Activated naive CD8-positive, alpha-beta T cell (primary cell): ENCODE measurements around the gene BDH1.

Experiments
- H3K27ac Mint-ChIP-seq: one replicate; pipeline ENCODE4 v1.8.0; 2021; ENCODE audit warnings: mixed read lengths
- H3K27me3 Mint-ChIP-seq: one replicate; pipeline ENCODE4 v1.8.0; 2021; ENCODE audit warnings: mixed read lengths
- H3K36me3 Mint-ChIP-seq: one replicate; pipeline ENCODE4 v1.8.0; 2021; ENCODE audit warnings: mixed read lengths
- H3K4me1 Mint-ChIP-seq: one replicate; pipeline ENCODE4 v1.8.0; 2021; ENCODE audit warnings: low read depth, mixed read lengths
- H3K4me3 Mint-ChIP-seq: one replicate; pipeline ENCODE4 v1.8.0; 2021; ENCODE audit warnings: mild to moderate bottlenecking, mixed read lengths
- H3K9me3 Mint-ChIP-seq: one replicate; pipeline ENCODE4 v1.8.0; 2021; ENCODE audit warnings: low read depth, mixed read lengths

The BDH1 gene

DNA sequence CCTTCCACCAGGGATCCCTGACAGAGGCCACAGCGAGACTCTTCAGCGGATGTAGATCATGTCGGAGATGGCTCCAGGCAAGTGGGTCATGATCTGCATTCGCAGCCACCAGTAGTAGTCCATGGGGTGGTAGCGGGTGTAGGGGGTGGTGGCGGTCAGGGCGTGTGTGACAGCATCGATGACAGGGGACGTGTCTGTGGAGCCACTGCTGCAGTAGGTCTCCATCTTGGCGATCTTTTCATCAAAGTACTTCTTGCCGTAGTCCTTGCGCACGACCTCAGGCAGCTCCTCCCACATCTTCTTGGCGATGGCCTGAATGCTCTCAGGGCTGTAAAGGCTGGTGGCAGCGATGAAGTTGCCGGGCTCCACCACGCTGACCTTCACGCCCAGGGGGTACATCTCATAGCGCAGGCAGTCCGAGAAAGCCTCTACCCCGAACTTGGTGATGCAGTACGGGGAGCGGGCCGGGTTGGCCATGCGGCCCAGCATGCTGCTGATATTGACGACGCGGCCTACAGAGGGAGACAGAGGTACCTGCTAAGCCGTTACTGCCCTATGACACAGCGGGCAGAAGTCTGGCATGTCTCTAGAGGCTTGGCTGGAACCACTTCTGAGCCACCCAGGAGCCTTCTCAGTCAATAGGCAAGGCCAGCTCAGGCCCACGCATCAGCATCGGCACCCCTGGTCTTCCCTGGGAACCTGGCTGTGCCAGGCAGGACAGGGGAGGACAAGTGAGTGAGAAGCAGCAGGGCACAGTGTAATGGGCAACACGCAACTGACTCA lies 43.7 kb downstream of the BDH1 start:
- no peak overlapping the region for H3K4me3 Mint-ChIP-seq
- H3K9me3 Mint-ChIP-seq = no peaks in the 10 kb centered on the region

DNA sequence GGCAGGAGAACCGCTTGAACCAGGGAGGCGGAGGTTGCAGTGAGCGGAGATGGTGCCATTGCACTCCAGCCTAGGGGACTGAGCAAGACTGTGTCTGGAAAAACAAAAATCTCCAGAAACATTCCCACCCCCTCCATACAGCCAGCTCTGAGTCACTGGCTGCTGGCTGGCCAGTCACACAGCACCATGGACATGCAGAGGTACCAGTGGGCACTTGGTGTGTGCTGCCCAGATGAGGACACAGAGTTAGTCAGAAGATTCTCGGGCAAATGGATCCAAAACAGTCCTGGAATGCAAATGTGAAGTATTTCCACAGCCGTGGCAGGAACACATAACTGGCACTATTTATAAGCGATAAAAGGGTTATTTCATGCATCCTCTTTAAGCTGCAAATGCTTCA lies 44.6 kb downstream of the BDH1 start:
- Mint-ChIP-seq H3K4me1 (peaks cover 2% of the 10 kb centered on the region), H3K9me3 (no peaks in the 10 kb centered on the region), H3K4me3 (no peak overlapping the region), H3K27ac (no peak overlapping the region), H3K27me3 (no peaks in the 10 kb centered on the region), H3K36me3 (peaks cover 9% of the 10 kb centered on the region)

More for the DNA sequence above, 43.7 kb downstream of the BDH1 start:
- no peaks in the 10 kb centered on the region for H3K27me3 Mint-ChIP-seq
- H3K36me3 Mint-ChIP-seq = peaks cover 14% of the 10 kb centered on the region
- H3K27ac Mint-ChIP-seq = peak overlapping the region; percentile 28
- H3K4me1 Mint-ChIP-seq = peaks cover 11% of the 10 kb centered on the region

DNA sequence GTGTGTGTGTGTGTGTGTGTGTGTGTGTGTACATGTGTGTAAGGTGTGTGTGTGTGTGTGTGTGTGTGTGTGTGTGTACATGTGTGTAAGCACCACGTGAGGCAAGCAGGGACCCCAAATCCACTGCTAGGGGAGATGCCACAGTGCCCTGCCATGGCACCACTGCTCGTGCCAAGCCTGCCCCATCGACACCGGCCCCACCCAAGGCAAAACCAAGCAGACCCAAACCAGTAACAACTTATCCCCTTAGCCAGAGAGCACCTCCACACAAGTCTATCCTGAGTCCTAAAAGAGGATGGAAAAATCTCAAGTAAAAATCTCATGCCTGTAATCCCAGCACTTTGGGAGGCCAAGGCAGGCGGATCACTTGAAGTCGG lies 45.1 kb downstream of the BDH1 start:
- no peaks in the 10 kb centered on the region for H3K4me1 Mint-ChIP-seq
- peaks cover 7% of the 10 kb centered on the region for H3K36me3 Mint-ChIP-seq
- no peaks in the 10 kb centered on the region for H3K27me3 Mint-ChIP-seq
- H3K9me3 Mint-ChIP-seq = no peaks in the 10 kb centered on the region
- H3K4me3 Mint-ChIP-seq = no peak overlapping the region
- no peak overlapping the region for H3K27ac Mint-ChIP-seq

DNA sequence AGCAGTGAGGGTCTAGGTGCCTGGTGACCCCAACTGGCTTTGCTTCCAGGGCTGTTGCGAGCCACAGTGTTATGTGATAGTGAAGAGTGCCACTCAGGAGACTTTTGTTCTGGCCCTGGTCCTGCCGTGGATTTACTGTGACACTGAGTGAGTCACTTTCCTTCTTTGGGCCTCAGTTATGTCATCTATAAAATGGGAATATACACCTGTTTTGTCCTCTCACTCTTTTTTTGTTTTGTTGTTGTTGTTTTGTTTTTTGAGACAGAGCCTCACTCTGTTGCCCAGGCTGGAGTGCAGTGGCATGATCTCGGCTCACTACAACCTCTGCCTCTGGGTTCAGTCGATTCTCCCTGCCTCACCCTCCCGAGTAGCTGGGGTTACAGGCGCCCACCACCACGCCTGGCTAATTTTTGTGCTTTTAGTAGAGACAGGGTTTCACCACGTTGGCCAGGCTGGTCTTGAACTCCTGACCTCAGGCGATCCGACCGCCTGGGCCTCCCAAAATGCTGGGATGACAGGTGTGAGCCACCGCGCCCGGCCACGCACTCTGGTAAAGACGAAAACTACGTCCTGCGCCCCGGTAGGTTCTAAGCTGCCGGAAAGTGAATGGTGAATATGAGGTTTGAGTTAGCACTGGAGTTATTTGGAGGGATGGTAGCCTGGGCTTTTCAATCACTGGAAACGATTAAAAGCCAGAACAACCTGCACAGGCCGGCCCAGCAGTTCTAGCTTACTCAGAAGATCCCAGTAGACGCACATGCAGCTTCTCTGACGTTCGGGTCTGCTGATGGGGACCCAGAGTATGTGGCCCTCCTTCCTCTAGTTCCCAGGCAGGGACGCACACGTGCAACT lies 46.6 kb downstream of the BDH1 start:
- Mint-ChIP-seq H3K27ac (no peak overlapping the region), H3K27me3 (no peaks in the 10 kb centered on the region), H3K4me1 (no peaks in the 10 kb centered on the region), H3K36me3 (peaks cover 4% of the 10 kb centered on the region), H3K9me3 (no peaks in the 10 kb centered on the region), H3K4me3 (no peak overlapping the region)

DNA sequence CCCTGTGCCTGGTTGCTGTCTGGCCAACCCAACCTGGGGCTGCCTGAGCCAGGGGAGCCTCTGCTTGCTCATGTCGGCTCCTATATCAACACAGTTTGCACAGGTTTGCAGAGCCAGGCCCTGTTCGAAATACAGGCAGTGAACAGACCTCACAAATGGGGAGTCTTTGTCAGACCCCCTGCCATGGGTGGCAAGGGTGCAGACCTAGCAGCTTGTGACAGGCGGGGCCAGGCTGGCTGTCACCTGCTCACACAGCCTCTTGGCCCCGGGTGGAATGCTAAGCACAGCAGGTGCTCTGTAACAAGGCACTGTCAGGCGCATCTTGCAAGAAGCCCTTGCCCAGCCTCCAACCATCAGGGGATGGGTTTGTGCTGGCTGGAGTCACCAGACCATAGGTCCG lies 47.3 kb downstream of the BDH1 start:
- H3K27ac Mint-ChIP-seq = no peak overlapping the region
- H3K27me3 Mint-ChIP-seq = no peaks in the 10 kb centered on the region
- H3K4me1 Mint-ChIP-seq = no peaks in the 10 kb centered on the region
- no peaks in the 10 kb centered on the region for H3K9me3 Mint-ChIP-seq
- no peak overlapping the region for H3K4me3 Mint-ChIP-seq
- no peaks in the 10 kb centered on the region for H3K36me3 Mint-ChIP-seq

DNA sequence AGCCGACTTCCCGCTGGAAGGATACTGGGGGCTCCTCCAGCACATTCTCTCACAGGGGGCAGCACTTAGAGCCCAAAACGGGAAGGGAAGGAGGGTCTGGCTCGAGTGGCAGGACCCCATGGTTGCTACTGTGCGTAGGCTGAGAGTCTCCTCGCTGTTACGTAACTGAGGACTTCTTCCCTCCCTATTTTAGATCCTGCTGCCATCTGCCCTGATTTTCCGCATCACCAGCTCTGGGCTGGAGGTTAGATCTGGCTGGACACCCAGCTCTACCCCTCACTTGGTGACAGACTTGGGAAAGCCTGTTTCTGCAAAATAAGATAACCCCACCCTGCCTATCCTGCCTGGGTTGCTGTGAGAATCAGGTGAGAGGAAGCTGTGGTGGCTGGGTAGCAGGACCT lies 47.7 kb downstream of the BDH1 start:
- no peaks in the 10 kb centered on the region for H3K9me3 Mint-ChIP-seq
- no peak overlapping the region for H3K27ac Mint-ChIP-seq
- no peaks in the 10 kb centered on the region for H3K4me1 Mint-ChIP-seq
- H3K4me3 Mint-ChIP-seq = no peak overlapping the region
- H3K36me3 Mint-ChIP-seq = no peaks in the 10 kb centered on the region
- no peaks in the 10 kb centered on the region for H3K27me3 Mint-ChIP-seq

DNA sequence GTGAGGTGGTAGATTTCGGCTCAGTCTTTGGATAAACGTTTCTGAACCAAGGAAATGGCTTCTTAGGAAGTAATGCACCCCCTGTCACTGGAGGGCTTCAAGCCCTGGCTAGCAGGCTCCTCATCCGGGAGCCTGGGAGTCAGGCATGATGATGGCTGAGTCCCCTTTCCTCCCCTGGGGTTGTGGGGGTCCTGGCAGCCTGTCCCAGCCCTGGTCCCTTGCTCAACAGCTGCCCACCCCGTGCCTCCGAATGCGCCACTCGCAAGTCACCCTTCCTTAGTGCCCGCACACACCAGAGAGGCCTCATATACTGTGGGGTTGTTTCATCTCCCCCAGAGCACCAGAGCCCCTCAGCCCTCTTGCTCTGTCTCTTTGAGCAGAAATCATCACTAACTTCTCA lies 48.2 kb downstream of the BDH1 start:
- H3K36me3 Mint-ChIP-seq = no peaks in the 10 kb centered on the region
- H3K4me1 Mint-ChIP-seq = no peaks in the 10 kb centered on the region
- no peaks in the 10 kb centered on the region for H3K27me3 Mint-ChIP-seq
- no peaks in the 10 kb centered on the region for H3K9me3 Mint-ChIP-seq
- no peak overlapping the region for H3K27ac Mint-ChIP-seq
- no peak overlapping the region for H3K4me3 Mint-ChIP-seq

DNA sequence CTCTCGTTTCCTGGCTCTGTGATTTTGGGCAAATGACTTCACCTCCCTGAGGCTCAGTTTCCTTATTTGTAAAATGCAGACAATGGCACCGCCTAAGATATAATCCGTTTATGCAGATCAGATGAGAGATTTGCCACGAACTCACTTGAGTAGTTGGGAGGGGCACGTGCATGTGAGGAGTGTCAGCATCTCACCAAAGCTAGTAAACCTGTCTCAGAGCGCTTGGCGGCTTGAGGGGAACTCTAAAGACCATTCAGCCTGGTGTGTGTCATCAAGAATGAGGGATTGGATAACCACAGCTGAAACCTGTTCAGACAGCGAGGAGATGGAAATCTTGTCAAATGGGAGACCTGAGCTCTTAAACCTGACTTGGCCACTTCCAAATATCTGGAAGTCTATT lies 48.7 kb downstream of the BDH1 start:
- no peak overlapping the region for H3K27ac Mint-ChIP-seq
- no peaks in the 10 kb centered on the region for H3K9me3 Mint-ChIP-seq
- H3K4me3 Mint-ChIP-seq = no peak overlapping the region
- H3K4me1 Mint-ChIP-seq = no peaks in the 10 kb centered on the region
- H3K36me3 Mint-ChIP-seq = no peaks in the 10 kb centered on the region
- H3K27me3 Mint-ChIP-seq = no peaks in the 10 kb centered on the region

DNA sequence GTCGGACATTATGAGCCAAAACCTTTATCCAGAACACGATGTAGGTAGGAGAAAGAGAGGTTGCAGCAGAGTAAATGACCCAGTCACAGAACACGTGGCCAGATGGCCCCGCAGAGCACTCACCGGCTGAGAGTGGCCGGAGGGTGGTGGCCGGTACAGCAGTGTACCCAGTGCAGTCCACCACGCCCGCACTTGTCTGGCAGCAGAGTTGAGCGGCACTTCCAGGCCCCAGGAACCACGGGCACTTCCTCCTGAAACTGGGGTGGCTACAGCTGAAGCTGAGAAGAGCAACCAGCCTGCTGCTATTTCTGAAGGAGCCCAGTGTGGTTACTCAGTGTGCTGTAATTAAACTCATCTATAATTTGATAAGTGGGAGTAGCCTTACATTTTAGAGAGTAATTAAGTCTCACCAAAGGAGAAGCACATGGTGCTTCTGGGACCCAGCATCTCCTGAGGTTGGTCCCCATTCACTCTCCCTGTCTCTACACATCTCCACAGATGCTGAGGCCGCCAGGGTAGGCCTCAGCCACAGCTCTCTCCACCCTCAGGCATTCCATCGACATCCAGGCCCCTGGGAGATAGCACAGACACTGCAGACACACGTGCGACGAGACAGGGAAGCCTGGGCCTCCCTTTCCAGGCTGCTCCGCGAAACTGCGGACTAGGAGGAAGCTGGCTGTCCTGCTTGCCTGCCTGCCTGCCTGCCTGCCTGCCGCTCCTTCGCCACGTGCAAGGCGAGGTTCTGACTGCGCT lies 49.8 kb downstream of the BDH1 start:
- Mint-ChIP-seq H3K9me3 (no peaks in the 10 kb centered on the region), H3K27ac (no peak overlapping the region), H3K4me1 (no peaks in the 10 kb centered on the region), H3K36me3 (no peaks in the 10 kb centered on the region), H3K4me3 (no peak overlapping the region), H3K27me3 (no peaks in the 10 kb centered on the region)

DNA sequence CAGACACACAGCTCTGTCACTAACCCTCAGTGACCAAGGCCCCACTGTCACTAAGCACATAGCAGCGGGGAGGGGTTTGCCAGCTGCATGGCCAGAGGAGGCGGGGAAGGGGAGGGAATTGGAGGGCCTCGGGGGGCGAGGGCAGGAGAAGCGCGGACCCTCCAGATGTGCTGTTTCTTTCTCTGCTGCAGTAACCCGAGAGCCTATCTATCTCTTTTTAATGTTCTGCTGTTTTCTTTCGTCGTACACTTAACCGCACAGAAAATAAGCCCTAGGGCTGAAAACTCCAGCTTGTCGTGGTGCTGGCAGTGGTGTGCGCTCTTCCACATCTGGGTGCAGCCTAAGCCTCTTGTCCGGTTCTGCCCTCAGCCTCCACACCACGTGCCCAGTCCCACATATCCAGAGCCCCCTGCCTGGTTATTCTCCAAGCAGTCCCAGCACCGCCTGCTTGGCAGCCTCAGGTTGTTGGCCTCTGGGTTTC lies 51.1 kb downstream of the BDH1 start:
- H3K27me3 Mint-ChIP-seq = no peaks in the 10 kb centered on the region
- no peaks in the 10 kb centered on the region for H3K4me1 Mint-ChIP-seq
- no peak overlapping the region for H3K4me3 Mint-ChIP-seq
- no peak overlapping the region for H3K27ac Mint-ChIP-seq
- no peaks in the 10 kb centered on the region for H3K36me3 Mint-ChIP-seq
- H3K9me3 Mint-ChIP-seq = no peaks in the 10 kb centered on the region

DNA sequence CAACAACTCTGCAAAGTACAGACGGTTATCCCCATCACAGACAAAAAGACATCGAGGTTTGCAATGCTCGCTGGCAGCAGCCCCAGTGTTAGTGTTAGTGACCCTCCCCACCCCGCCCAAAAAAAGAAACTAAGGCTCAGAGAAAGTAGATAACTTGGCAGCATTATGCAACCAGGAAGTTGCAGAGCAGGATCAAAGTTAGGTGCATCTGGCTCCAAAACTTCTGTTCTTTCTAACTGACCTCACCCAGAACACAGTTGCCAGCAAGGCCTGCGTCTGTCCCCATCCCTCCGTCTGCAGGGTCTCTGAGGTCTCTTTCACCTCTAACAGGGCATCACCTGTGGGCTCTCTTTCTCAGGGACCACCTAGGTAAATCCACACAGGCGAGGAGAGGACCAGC lies 51.5 kb downstream of the BDH1 start:
- H3K36me3 Mint-ChIP-seq = no peaks in the 10 kb centered on the region
- no peak overlapping the region for H3K27ac Mint-ChIP-seq
- no peaks in the 10 kb centered on the region for H3K27me3 Mint-ChIP-seq
- no peaks in the 10 kb centered on the region for H3K9me3 Mint-ChIP-seq
- no peaks in the 10 kb centered on the region for H3K4me1 Mint-ChIP-seq
- no peak overlapping the region for H3K4me3 Mint-ChIP-seq

DNA sequence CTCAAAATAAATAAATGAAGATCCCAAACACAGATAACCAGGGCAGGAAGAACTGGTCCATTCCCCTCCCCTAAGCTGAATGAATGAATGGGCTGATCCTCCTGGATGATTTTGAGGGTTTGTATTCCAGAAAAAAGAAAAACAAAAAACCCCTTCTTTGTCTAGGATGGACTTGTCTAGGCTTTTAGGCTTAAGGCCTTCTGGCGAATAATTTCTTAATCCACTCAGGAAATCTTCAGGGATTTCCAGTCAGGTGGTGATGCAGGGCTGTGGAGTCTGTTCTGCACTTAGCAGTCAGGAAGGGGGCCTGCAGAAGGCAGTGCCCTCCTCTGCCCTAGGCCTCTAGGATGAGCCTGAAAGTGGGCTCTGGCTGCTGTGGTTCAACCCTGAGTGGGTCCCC lies 52.1 kb downstream of the BDH1 start:
- Mint-ChIP-seq H3K27me3 (no peaks in the 10 kb centered on the region), H3K36me3 (no peaks in the 10 kb centered on the region), H3K4me3 (no peak overlapping the region), H3K4me1 (no peaks in the 10 kb centered on the region), H3K27ac (no peak overlapping the region), H3K9me3 (no peaks in the 10 kb centered on the region)

DNA sequence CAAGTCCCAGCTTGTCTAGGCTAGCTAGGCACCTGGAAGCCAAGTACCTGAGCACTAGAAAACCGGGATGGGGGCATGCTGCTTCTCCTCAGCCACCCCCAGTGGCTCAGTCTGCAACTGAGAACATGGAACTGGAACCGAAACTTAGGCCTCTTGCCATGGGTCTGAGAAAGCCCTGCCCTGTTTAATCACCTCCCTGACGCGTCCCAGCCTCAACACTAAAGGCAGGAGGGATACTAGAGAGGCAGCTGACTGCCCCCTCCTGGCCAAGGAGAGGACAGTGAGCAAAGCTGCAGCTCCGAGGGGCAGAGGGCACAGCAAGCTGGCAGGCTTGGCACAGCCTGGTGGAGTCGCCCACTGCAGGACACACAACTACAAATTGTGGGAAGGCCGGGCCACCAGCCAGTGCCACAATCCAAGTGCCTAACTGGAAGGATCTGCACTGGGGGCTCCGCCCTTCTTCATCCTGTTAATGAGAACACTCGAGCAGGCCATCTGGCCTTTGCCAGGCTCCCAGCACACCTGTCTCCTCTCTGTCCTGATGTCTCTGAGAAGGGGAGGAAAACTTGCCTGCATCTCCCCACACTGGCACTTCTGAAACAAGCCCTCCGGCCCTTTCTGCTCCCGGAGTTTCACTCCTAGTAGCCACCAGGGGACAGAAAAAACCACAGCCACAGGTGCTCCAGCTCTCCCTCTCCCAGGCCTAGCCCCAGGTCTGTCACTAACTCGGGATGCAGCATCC lies 53.7 kb downstream of the BDH1 start:
- H3K27ac Mint-ChIP-seq = no peak overlapping the region
- H3K4me3 Mint-ChIP-seq = no peak overlapping the region
- no peaks in the 10 kb centered on the region for H3K36me3 Mint-ChIP-seq
- H3K27me3 Mint-ChIP-seq = no peaks in the 10 kb centered on the region
- no peaks in the 10 kb centered on the region for H3K4me1 Mint-ChIP-seq
- H3K9me3 Mint-ChIP-seq = no peaks in the 10 kb centered on the region

DNA sequence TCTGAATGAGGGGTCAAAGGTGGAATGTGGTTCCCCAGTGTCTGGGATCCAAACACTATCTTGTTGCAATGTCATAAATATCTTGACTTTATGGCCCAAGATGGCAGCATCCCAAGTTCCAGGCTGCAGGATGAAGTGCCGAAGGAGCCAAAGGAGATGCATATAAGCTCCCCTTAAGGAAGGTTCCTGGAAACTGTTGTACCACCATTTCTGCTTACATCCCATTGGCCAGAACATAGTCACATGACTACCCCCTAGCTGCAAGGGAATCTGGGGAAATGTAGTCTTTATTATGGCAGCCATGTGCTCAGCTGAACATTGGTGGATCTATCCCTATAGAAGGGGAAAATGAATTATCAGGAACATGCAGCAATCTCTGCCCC lies 54.3 kb downstream of the BDH1 start:
- Mint-ChIP-seq H3K4me3 (no peak overlapping the region), H3K27ac (no peak overlapping the region), H3K36me3 (no peaks in the 10 kb centered on the region), H3K9me3 (no peaks in the 10 kb centered on the region), H3K4me1 (no peaks in the 10 kb centered on the region), H3K27me3 (no peaks in the 10 kb centered on the region)
